Measurements from ENCODE around the gene PPM1E.
"Not testable (repeated sequence)": the region's sequence is repeated elsewhere in the genome, so short reads cannot be mapped to it uniquely, and the experiment has no call there.

The PPM1E gene

DNA sequence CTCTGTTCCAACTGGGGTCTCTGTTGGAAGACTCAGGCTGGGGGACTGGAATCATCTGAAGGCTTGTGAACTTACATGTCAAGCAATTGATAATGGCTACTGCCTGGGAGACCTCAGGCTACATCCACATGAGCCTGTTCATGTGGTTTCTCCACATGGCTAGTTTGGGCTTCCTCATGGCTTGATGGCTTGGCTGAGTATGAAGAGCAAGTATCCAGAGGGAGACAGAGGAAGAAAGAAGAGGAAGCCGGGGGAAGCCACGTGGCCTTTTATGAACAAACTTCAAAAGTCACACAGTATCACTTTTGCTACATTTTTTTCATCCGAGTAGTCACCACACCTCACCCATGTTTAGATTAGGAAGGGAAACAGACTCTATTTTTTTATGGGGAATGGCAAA lies 192.2 kb downstream of the PPM1E start:
- TF ChIP-seq, protein P1, sequence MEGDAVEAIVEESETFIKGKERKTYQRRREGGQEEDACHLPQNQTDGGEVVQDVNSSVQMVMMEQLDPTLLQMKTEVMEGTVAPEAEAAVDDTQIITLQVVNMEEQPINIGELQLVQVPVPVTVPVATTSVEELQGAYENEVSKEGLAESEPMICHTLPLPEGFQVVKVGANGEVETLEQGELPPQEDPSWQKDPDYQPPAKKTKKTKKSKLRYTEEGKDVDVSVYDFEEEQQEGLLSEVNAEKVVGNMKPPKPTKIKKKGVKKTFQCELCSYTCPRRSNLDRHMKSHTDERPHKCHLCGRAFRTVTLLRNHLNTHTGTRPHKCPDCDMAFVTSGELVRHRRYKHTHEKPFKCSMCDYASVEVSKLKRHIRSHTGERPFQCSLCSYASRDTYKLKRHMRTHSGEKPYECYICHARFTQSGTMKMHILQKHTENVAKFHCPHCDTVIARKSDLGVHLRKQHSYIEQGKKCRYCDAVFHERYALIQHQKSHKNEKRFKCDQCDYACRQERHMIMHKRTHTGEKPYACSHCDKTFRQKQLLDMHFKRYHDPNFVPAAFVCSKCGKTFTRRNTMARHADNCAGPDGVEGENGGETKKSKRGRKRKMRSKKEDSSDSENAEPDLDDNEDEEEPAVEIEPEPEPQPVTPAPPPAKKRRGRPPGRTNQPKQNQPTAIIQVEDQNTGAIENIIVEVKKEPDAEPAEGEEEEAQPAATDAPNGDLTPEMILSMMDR (IDR thresholded peaks at IDR 0.05; ENCODE audit: extremely low read depth, insufficient read depth, missing control alignments), result no peak
- in situ Hi-C loops (cut with MboI; ENCODE audit: low pct_unique_long_range_greater_than_20kb, low sequenced_read_pairs, unreplicated experiment), result no loop called here
- no peak for DNase-seq (ENCODE audit: low spot score)

DNA sequence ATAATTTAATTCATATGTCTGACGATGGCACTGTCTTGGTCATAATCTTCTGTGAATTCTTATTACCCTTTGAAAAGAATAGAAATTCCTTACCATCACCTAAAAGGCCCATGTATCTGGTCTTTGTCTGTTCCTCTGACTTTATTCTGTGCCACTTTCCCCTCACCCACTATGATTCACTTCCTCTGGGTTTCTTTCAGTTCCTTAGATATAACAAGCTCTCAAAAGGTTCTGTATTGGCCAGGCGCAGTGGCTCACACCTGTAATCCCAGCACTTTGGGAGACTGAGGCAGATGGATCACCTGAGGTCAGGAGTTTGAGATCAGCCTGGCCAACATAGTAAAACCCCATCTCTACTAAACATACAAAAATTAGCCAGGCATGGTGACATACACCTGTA lies 198.7 kb downstream of the PPM1E start:
- in situ Hi-C loops (cut with MboI; ENCODE audit: low pct_unique_long_range_greater_than_20kb, low sequenced_read_pairs, unreplicated experiment), result not testable (repeated sequence)

DNA sequence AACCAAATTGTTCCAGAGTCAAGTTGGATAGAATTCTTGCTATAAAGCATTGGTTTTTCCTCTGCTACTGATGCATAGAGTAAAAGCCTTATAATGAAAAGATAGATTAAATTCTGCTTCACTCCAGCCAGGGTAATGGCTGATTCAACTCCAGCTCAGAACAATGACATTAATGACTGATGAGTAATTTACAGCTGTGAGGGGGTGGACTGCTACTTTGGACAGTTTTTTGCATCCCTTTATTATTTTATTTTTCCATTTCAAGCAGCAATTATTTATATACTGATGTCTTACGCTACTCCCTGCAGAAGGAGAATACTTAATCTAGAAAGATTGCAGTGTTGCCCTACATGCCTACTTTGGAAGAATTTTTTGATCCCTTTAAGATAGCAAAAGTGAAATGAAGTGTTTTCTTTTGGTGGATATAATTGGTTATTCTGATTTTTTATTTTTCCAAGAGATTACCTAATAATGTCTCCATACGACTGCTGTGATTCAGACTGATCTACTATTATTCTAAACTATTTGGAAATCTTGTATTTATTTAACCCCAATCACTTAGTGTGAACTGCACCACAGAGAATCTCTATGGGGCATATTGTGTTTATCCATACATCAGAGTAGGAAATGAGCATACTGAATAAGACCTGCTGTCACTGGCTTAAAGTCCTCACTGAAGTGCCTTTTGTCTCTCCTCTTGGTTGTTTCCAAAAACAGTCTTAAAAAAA lies 201.5 kb downstream of the PPM1E start:
- DNase-seq (ENCODE audit: low spot score), result no peak
- in situ Hi-C loops (cut with MboI; ENCODE audit: low pct_unique_long_range_greater_than_20kb, low sequenced_read_pairs, unreplicated experiment), result no loop called here
- TF ChIP-seq, protein P1 (IDR thresholded peaks at IDR 0.05; ENCODE audit: extremely low read depth, insufficient read depth, missing control alignments), result no peak

More for the DNA sequence above, 198.7 kb downstream of the PPM1E start:
- not testable (repeated sequence) for DNase-seq (ENCODE audit: low spot score)

DNA sequence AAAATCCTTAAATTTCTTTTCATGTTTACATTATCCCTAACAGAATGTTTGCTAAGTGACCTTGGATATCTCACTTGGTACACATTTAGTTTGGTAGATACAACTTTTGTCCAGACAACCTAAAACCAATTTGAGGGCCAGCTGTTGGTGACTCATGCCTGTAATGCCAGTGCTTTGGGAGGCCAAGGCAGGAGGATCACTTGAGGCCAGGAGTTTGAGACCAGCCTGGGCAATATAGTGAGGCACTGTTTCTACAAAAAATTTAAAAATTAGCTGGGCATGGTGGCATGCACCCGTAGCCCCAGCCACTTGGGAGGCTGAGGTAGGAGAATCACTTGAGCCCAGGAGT lies 202.0 kb downstream of the PPM1E start:
- DNase-seq (ENCODE audit: low spot score); in situ Hi-C loops (cut with MboI; ENCODE audit: low pct_unique_long_range_greater_than_20kb, low sequenced_read_pairs, unreplicated experiment): not testable (repeated sequence)

DNA sequence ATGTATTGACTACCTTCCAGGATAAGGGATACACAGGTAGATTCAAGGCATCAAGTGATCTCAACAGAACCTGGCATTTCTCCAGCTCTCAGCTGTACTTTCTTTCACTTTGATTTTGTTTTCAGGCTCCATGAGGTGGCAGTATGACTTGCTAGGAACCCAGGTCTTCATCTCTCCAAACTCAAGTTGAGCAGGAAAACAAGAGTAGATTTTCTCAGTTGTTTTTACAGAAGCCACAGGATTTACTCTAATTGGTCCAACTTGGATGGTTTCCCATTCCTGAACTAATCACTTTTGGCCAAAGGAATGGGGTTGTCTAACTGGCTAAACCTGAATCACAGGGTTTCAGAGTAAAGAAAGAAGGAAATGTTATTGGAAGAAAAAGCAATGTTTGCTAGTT lies 204.4 kb downstream of the PPM1E start:
- TF ChIP-seq, protein P1 (IDR thresholded peaks at IDR 0.05; ENCODE audit: extremely low read depth, insufficient read depth, missing control alignments), result peak; percentile 51
- in situ Hi-C loops (cut with MboI; ENCODE audit: low pct_unique_long_range_greater_than_20kb, low sequenced_read_pairs, unreplicated experiment), result no loop called here
- DNase-seq (ENCODE audit: low spot score), result peak; percentile 55

DNA sequence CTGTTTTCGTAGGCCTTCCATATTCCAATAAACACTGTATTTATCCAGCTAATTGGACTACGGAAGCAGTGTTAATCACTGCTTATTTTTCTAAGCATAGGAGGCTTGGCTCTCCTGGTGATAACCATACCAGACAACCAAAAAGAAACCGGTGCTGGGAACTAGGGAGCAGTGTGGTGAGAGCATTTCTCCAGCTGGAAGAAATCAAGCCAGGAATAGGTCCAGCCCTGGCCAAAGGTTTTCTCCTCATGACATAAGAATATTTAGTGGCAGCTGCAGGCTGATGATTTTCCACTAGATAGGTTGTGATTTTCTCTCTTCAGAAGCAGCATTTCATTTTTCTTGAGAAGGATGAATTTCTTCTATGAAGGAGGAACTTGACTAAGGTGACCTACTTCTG lies 209.6 kb downstream of the PPM1E start:
- in situ Hi-C loops (cut with MboI; ENCODE audit: low pct_unique_long_range_greater_than_20kb, low sequenced_read_pairs, unreplicated experiment), result no loop called here
- TF ChIP-seq, protein P1 (IDR thresholded peaks at IDR 0.05; ENCODE audit: extremely low read depth, insufficient read depth, missing control alignments), result no peak
- DNase-seq (ENCODE audit: low spot score), result no peak

DNA sequence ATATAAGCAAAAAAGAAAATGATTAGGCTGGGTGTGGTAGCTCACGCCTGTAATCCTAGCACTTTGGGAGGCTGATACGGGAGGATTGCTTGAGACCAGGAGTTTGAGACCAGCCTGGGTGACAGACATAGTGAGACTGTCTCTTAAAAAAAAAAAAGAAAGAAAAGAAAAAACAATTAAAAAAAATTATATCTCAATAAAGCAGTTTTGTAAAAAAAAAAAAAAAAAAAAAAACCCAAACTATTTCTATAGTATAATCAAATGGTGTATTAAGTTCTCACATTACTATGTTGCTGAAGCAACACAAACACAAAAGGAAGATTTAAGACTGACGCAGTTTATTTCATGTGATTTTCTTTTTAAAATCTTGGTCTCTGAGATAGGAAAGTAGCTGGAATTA lies 210.6 kb downstream of the PPM1E start:
- in situ Hi-C loops (cut with MboI; ENCODE audit: low pct_unique_long_range_greater_than_20kb, low sequenced_read_pairs, unreplicated experiment), result no loop called here
- no peak for DNase-seq (ENCODE audit: low spot score)
- TF ChIP-seq, protein P1 (IDR thresholded peaks at IDR 0.05; ENCODE audit: extremely low read depth, insufficient read depth, missing control alignments), result no peak

All from GM13977 (cell line).